Measurements from ENCODE around the gene FAM47E. TPM values are rescaled to one million over a fixed set of nuclear protein-coding genes. Genes with fewer than 3 reads are reported as not detected.

The FAM47E gene
- total and polyA plus RNA-seq, 7 donors: 1.7 to 6.0 (median 2.6) TPM

GRCh38 chr4:76313547-76313946 lies 62.0 kb downstream of the FAM47E start:
- intact Hi-C loops (cut with DNase I): no loop called here
- no peak for DNase-seq
- H3K27ac ChIP-seq: no peak overlapping the region
- TF ChIP-seq POLR2A (IDR thresholded peaks at IDR 0.05) (no peak), POLR2AphosphoS5 (IDR thresholded peaks at IDR 0.05) (no peak), CTCF (IDR thresholded peaks at IDR 0.05) (no peak), EP300 (IDR thresholded peaks at IDR 0.05) (no peak)
- H3K27me3 ChIP-seq: no peaks in the 10 kb centered on the region
- peaks cover 0 to 19% (median 3%) of the 10 kb centered on the region in 4 donors for H3K36me3 ChIP-seq
- H3K9me3 ChIP-seq: peaks cover 0 to 3% (median 0%) of the 10 kb centered on the region in 4 donors
- peaks cover 0 to 17% (median 7%) of the 10 kb centered on the region in 4 donors for H3K4me1 ChIP-seq
- 81 to 84% methylated on average over 2 of the region's 2 CpGs for WGBS, 2 donors
- H3K4me3 ChIP-seq: no peak overlapping the region

- no peak for DNase-seq
- 86 to 91% methylated on average over 7 of the region's 7 CpGs for WGBS, 2 donors
- no peaks in the 10 kb centered on the region for H3K27me3 ChIP-seq
- H3K9me3 ChIP-seq: peaks cover 0 to 3% (median 0%) of the 10 kb centered on the region in 4 donors
- peaks cover 0 to 4% (median 0%) of the 10 kb centered on the region in 4 donors for H3K4me1 ChIP-seq
- H3K36me3 ChIP-seq: peaks cover 0 to 5% (median 0%) of the 10 kb centered on the region in 4 donors
- no peak overlapping the region for H3K27ac ChIP-seq
- no peak overlapping the region for H3K4me3 ChIP-seq
- TF ChIP-seq EP300 (IDR thresholded peaks at IDR 0.05) (no peak), POLR2A (IDR thresholded peaks at IDR 0.05) (no peak), CTCF (IDR thresholded peaks at IDR 0.05) (no peak), POLR2AphosphoS5 (IDR thresholded peaks at IDR 0.05) (no peak)
- intact Hi-C loops (cut with DNase I): no loop called here
Measured at GRCh38 chr4:76315267-76315918, 63.9 kb downstream of the FAM47E start.

GRCh38 chr4:76316131-76316530 lies 64.6 kb downstream of the FAM47E start:
- H3K27ac ChIP-seq: no peak overlapping the region
- no peak for DNase-seq
- intact Hi-C loops (cut with DNase I): no loop called here
- TF ChIP-seq POLR2AphosphoS5 (IDR thresholded peaks at IDR 0.05) (no peak), CTCF (IDR thresholded peaks at IDR 0.05) (no peak), POLR2A (IDR thresholded peaks at IDR 0.05) (no peak), EP300 (IDR thresholded peaks at IDR 0.05) (no peak)
- no peaks in the 10 kb centered on the region for H3K36me3 ChIP-seq
- no peak overlapping the region for H3K4me3 ChIP-seq
- peaks cover 0 to 3% (median 0%) of the 10 kb centered on the region in 4 donors for H3K9me3 ChIP-seq
- H3K27me3 ChIP-seq: no peaks in the 10 kb centered on the region
- H3K4me1 ChIP-seq: peaks cover 0 to 4% (median 0%) of the 10 kb centered on the region in 4 donors
- WGBS, 2 donors: 94 to 95% methylated on average over 1 of the region's 1 CpG

- TF ChIP-seq POLR2A (IDR thresholded peaks at IDR 0.05) (no peak), EP300 (IDR thresholded peaks at IDR 0.05) (no peak), POLR2AphosphoS5 (IDR thresholded peaks at IDR 0.05) (no peak), CTCF (IDR thresholded peaks at IDR 0.05) (no peak)
- no peaks in the 10 kb centered on the region for H3K27me3 ChIP-seq
- no peak overlapping the region for H3K27ac ChIP-seq
- DNase-seq: no peak
- H3K4me3 ChIP-seq: no peak overlapping the region
- intact Hi-C loops (cut with DNase I): no loop called here
- no peaks in the 10 kb centered on the region for H3K36me3 ChIP-seq
- WGBS, 2 donors: 84 to 85% methylated on average over 3 of the region's 3 CpGs
- peaks cover 0 to 7% (median 3%) of the 10 kb centered on the region in 4 donors for H3K9me3 ChIP-seq
- no peaks in the 10 kb centered on the region for H3K4me1 ChIP-seq
Measured at GRCh38 chr4:76322236-76322635, 70.7 kb downstream of the FAM47E start.

DNA sequence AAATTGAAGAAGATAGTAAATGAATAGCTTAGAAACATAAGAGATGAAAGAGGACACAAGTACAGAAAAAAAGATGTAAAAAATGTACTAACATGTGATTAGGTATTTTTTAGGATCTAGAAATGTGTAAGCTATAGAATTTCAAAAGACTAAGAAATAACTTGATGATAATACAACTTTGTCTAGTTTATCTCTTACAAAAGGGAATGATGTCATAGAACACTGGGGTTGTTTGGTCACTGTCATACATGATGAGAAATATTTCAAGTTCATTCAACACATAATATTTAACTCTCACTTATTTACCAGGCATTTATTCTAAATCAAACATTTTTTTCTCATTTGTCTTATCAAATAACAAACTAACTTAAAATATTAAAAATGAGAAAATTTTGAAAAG lies 73.6 kb downstream of the FAM47E start:
- Histone ChIP-seq H3K4me3 (no peak overlapping the region), H3K4me1 (no peaks in the 10 kb centered on the region), H3K27me3 (no peaks in the 10 kb centered on the region), H3K9me3 (peaks cover 0 to 7% (median 3%) of the 10 kb centered on the region in 4 donors), H3K36me3 (no peaks in the 10 kb centered on the region), H3K27ac (no peak overlapping the region)
- TF ChIP-seq POLR2A (IDR thresholded peaks at IDR 0.05): no peak
- no peak for TF ChIP-seq POLR2AphosphoS5 (IDR thresholded peaks at IDR 0.05)
- no peak for TF ChIP-seq CTCF (IDR thresholded peaks at IDR 0.05)
- no peak for TF ChIP-seq EP300 (IDR thresholded peaks at IDR 0.05)
- intact Hi-C loops (cut with DNase I): no loop called here
- no peak for DNase-seq
